Measurements from ENCODE around the gene COL4A6.

The COL4A6 gene

GRCh38 chrX:108348525-108348924 is 89.7 kb downstream of the COL4A6 start:
- in situ Hi-C loops (cut with HindIII; ENCODE audit: low pct_unique_long_range_greater_than_20kb, low sequenced_read_pairs), result no loop called here
- TF ChIP-seq JUND (IDR thresholded peaks at IDR 0.05; ENCODE audit: low read depth), result no peak
- no peak for DNase-seq (ENCODE audit: low read depth in 1 of 2, low spot score in 1 of 2)

DNA sequence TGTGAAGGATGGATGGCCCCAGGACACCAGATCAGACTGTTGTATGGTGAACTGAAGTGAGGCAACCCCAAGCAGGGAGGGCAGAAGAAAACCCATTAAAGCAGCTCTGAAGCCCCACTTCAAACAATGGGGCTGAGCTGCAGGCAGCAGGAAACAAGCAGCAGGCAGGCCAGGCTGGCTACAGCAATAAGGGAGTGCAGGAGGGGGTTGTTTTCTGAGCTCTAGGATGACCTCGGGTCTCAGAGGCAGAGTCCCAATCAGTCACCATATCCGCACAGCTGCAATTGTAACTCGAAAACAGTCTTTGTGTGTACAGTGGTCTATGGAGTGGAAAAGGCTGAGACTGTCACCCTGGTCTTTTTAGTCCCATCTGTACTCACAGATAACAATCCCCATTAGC is 90.4 kb downstream of the COL4A6 start:
- DNase-seq (ENCODE audit: low read depth in 1 of 2, low spot score in 1 of 2), result no peak
- no peak for TF ChIP-seq JUND (IDR thresholded peaks at IDR 0.05; ENCODE audit: low read depth)
- in situ Hi-C loops (cut with HindIII; ENCODE audit: low pct_unique_long_range_greater_than_20kb, low sequenced_read_pairs), result no loop called here

- in situ Hi-C loops (cut with HindIII; ENCODE audit: low pct_unique_long_range_greater_than_20kb, low sequenced_read_pairs), result no loop called here
- TF ChIP-seq JUND (IDR thresholded peaks at IDR 0.05; ENCODE audit: low read depth), result no peak
- no peak for DNase-seq (ENCODE audit: low read depth in 1 of 2, low spot score in 1 of 2)
Measured at GRCh38 chrX:108344216-108344615, 94.0 kb downstream of the COL4A6 start.

DNA sequence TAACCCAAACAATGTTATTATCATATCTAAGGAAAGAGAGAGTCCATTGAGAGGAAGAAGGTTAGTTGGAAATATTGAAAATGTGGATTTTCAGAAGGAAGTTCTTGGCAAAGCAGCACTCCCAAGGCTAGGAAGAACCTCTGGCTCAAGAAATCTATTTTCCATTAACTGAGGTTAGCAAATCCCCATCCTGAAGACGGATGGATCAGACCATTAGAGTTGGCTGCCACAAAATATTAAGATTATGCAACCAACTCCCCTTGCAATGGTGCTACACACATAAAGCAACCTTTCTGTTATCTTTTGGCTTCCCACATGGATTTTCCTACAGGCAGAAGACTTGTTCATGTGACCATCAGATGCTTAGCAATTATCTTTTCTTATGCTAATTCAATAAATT is 96.3 kb downstream of the COL4A6 start:
- in situ Hi-C loops (cut with HindIII; ENCODE audit: low pct_unique_long_range_greater_than_20kb, low sequenced_read_pairs), result no loop called here
- no peak for TF ChIP-seq JUND (IDR thresholded peaks at IDR 0.05; ENCODE audit: low read depth)
- DNase-seq (ENCODE audit: low read depth in 1 of 2, low spot score in 1 of 2), result no peak

- no peak for TF ChIP-seq JUND (IDR thresholded peaks at IDR 0.05; ENCODE audit: low read depth)
- in situ Hi-C loops (cut with HindIII; ENCODE audit: low pct_unique_long_range_greater_than_20kb, low sequenced_read_pairs), result no loop called here
- DNase-seq (ENCODE audit: low read depth in 1 of 2, low spot score in 1 of 2), result no peak
Measured at GRCh38 chrX:108332281-108332680, 105.9 kb downstream of the COL4A6 start.

DNA sequence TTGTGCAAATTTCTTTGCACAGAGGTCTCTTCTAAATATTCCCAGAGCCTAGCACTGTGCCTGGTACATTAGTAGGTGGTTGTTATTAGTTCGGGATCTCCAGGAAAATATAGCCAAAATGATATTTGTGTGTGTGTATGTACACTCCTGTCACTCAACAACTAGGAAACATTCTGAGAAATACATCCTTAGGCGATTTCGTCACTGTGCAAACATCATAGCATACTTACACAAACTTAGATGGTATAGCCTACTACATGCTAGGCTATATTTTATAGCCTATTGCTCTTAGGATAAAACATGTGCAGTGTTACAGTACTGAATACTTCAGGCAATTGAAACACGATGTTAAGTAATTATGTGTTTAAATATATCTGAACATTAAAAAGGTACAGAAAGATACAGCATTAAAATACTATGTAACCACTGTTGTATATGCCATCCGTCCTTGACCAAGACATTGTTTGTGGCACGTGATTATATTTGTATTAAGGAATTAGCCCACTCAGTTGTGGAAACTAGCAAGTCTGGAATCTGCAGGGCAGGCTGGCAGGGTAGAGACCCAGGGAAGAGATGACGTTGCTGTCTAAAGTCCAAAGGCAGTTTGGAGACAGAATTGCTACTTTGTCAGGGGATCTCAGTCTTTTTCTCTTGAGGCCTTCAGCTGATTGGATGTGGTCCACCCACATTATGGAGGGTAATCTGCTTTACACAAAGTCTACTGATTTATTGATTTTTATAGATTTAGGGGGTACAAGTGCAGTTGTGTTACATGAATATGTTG is 106.9 kb downstream of the COL4A6 start:
- in situ Hi-C loops (cut with HindIII; ENCODE audit: low pct_unique_long_range_greater_than_20kb, low sequenced_read_pairs), result no loop called here
- peak; percentile 5 to 68 for DNase-seq (ENCODE audit: low read depth in 1 of 2, low spot score in 1 of 2)
- TF ChIP-seq JUND (IDR thresholded peaks at IDR 0.05; ENCODE audit: low read depth), result no peak

DNA sequence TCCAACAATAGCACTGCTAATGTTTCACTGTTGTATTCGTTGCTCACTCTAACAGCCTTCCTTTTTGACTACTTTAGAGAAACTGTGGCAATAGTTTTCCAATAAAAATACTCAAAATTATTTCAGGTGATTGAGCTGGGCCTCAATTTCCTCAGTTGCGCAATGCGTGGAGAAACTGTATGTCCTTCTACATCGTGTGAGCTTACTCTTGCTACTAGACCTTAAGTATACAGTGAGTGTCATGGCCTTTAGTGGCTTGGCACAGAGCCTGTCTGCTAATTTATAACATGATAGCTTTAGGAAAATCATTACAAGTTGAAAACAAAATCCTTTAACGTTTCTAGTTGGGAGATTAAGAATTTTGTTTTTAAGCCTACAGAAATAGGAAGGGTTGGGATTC is 114.5 kb downstream of the COL4A6 start:
- no peak for DNase-seq (ENCODE audit: low read depth in 1 of 2, low spot score in 1 of 2)
- in situ Hi-C loops (cut with HindIII; ENCODE audit: low pct_unique_long_range_greater_than_20kb, low sequenced_read_pairs), result no loop called here
- TF ChIP-seq JUND (IDR thresholded peaks at IDR 0.05; ENCODE audit: low read depth), result no peak

DNA sequence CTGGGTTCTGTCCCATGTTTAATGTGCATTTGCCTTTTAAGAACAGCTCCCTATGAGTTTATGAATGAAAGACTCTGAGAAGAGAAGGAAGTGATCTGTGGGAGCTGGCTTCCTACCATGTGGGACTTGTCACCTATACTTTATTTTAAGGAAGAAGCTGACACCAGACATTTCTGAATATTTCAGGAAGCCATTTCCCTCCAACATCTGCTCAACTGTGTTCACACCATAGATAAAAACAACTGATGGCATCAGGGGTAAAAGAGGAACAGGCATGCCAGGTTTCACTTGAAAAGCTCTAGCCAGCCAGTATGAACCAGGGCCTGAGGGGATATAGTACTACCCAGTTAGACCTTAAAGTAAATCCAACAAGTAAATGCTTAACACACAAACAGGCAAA is 116.0 kb downstream of the COL4A6 start:
- in situ Hi-C loops (cut with HindIII; ENCODE audit: low pct_unique_long_range_greater_than_20kb, low sequenced_read_pairs), result no loop called here
- TF ChIP-seq JUND (IDR thresholded peaks at IDR 0.05; ENCODE audit: low read depth), result no peak
- no peak for DNase-seq (ENCODE audit: low read depth in 1 of 2, low spot score in 1 of 2)

- no peak for DNase-seq (ENCODE audit: low read depth in 1 of 2, low spot score in 1 of 2)
- in situ Hi-C loops (cut with HindIII; ENCODE audit: low pct_unique_long_range_greater_than_20kb, low sequenced_read_pairs), result no loop called here
- TF ChIP-seq JUND (IDR thresholded peaks at IDR 0.05; ENCODE audit: low read depth), result no peak
Measured at GRCh38 chrX:108316456-108316855, 121.8 kb downstream of the COL4A6 start.

DNA sequence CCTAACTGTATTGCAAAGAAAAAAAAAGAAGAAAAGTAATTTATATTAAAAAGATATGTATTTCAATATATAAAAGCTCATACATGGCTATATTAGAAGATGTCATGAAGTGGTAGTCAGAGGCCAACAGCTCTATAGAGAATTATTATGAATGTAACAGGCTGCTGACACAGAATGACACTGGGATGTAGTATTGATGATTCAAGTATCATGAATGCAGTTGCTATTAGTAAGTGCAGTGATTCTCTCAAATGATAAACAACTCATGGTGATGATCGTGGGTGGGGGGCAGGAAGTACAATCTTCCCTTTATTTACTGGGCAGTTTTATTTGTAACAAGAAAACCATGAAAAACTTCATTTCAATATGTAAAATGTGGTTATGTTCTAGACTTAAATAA is 124.6 kb downstream of the COL4A6 start:
- no peak for DNase-seq (ENCODE audit: low read depth in 1 of 2, low spot score in 1 of 2)
- TF ChIP-seq JUND (IDR thresholded peaks at IDR 0.05; ENCODE audit: low read depth), result no peak
- in situ Hi-C loops (cut with HindIII; ENCODE audit: low pct_unique_long_range_greater_than_20kb, low sequenced_read_pairs), result no loop called here

- TF ChIP-seq JUND (IDR thresholded peaks at IDR 0.05; ENCODE audit: low read depth), result no peak
- peak in 1 of 2 experiments; percentile 86 for DNase-seq (ENCODE audit: low read depth in 1 of 2, low spot score in 1 of 2)
- in situ Hi-C loops (cut with HindIII; ENCODE audit: low pct_unique_long_range_greater_than_20kb, low sequenced_read_pairs), result no loop called here
Measured at GRCh38 chrX:108312957-108313356, 125.3 kb downstream of the COL4A6 start.

- DNase-seq (ENCODE audit: low read depth in 1 of 2, low spot score in 1 of 2), result no peak
- no peak for TF ChIP-seq JUND (IDR thresholded peaks at IDR 0.05; ENCODE audit: low read depth)
- in situ Hi-C loops (cut with HindIII; ENCODE audit: low pct_unique_long_range_greater_than_20kb, low sequenced_read_pairs), result no loop called here
Measured at GRCh38 chrX:108312011-108312410, 126.2 kb downstream of the COL4A6 start.

DNA sequence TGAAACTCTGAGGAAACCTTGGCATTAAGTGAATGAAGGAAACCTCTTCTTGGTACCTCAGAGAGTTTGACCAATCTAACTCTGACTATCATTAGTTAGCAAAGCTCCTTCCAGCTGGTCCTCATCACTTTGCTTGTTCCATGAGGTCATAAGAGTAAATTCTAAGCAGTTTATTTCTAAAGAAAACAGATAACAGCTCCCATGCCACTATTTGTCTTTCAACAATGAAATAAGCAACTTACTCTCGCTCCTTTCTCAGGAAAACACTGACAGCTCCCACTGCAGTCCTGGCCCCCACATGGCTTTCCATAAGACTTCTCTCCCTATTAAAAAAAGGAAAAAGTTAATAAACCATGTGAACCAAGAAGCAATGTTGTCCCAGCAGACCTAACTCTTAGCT is 127.7 kb downstream of the COL4A6 start:
- in situ Hi-C loops (cut with HindIII; ENCODE audit: low pct_unique_long_range_greater_than_20kb, low sequenced_read_pairs), result no loop called here
- TF ChIP-seq JUND (IDR thresholded peaks at IDR 0.05; ENCODE audit: low read depth), result no peak
- no peak for DNase-seq (ENCODE audit: low read depth in 1 of 2, low spot score in 1 of 2)

- no peak for TF ChIP-seq JUND (IDR thresholded peaks at IDR 0.05; ENCODE audit: low read depth)
- in situ Hi-C loops (cut with HindIII; ENCODE audit: low pct_unique_long_range_greater_than_20kb, low sequenced_read_pairs), result no loop called here
Measured at GRCh38 chrX:108309144-108309543, 129.1 kb downstream of the COL4A6 start.

More at GRCh38 chrX:108309144-108309543, 129.1 kb downstream of the COL4A6 start:
- no peak for DNase-seq (ENCODE audit: low read depth in 1 of 2, low spot score in 1 of 2)

Measured in T47D (cell line).